ENCODE measurements around the gene KCNN4.
"Not testable (repeated sequence)": the region's sequence is repeated elsewhere in the genome, so short reads cannot be mapped to it uniquely, and the experiment has no call there.

Gene KCNN4

GRCh38 chr19:43774103-43774939 lies 6.5 kb downstream of the KCNN4 start:
- DNase-seq: peak in 1 of 2 donors; percentile 34

- DNase-seq: no peak
These were observed 7.1 kb downstream of the KCNN4 start for GRCh38 chr19:43773725-43774102.

GRCh38 chr19:43769256-43769655 lies 11.5 kb downstream of the KCNN4 start:
- no peak for DNase-seq

GRCh38 chr19:43768273-43769050 lies 12.3 kb downstream of the KCNN4 start:
- DNase-seq: peak in 1 of 2 donors; percentile 44

GRCh38 chr19:43767818-43768217 lies 13.0 kb downstream of the KCNN4 start:
- DNase-seq: no peak

GRCh38 chr19:43767316-43767715 lies 13.5 kb downstream of the KCNN4 start:
- no peak for DNase-seq

GRCh38 chr19:43766755-43767043 lies 14.1 kb downstream of the KCNN4 start:
- no peak for DNase-seq

GRCh38 chr19:43765109-43765876 lies 15.5 kb downstream of the KCNN4 start:
- peak; percentile 69 to 74 for DNase-seq

GRCh38 chr19:43764684-43765083 lies 16.1 kb downstream of the KCNN4 start:
- DNase-seq: not testable (repeated sequence)

GRCh38 chr19:43763473-43763939 lies 17.3 kb downstream of the KCNN4 start:
- no peak for DNase-seq

GRCh38 chr19:43762814-43763213 lies 18.0 kb downstream of the KCNN4 start:
- no peak for DNase-seq

GRCh38 chr19:43760941-43761340 lies 19.8 kb downstream of the KCNN4 start:
- no peak for DNase-seq

- no peak for DNase-seq
These were observed 21.3 kb downstream of the KCNN4 start for GRCh38 chr19:43759515-43759914.

GRCh38 chr19:43755256-43755801 lies 25.4 kb downstream of the KCNN4 start:
- DNase-seq: peak; percentile 84

GRCh38 chr19:43754503-43755255 lies 26.1 kb downstream of the KCNN4 start, which contains the start of gene SMG9:
Gene SMG9, minus strand, starts transcription at chr19:43754962. Its CDS starts 4,221 bp downstream, at chr19:43750741.
- peak; percentile 98 for DNase-seq

- DNase-seq: no peak
These were observed 26.6 kb downstream of the KCNN4 start for GRCh38 chr19:43754253-43754502.

- no peak for DNase-seq
These were observed 28.4 kb downstream of the KCNN4 start for GRCh38 chr19:43752287-43752875.

- DNase-seq: no peak
These were observed 29.1 kb downstream of the KCNN4 start for GRCh38 chr19:43751466-43752220.

GRCh38 chr19:43749898-43750297 lies 30.9 kb downstream of the KCNN4 start:
- no peak for DNase-seq

GRCh38 chr19:43749152-43749551 lies 31.6 kb downstream of the KCNN4 start:
- DNase-seq: no peak

- no peak for DNase-seq
These were observed 32.1 kb downstream of the KCNN4 start for GRCh38 chr19:43748685-43749084.
